Hepatocyte (in vitro differentiated cells): Measurements from ENCODE around the gene FMO4. TPM values are rescaled to one million over a fixed set of nuclear protein-coding genes. Genes with fewer than 3 reads are reported as not detected.

Experiments
- DNase-seq: peaks from one replicate; pipeline ENCODE4 v3.0.0-alpha.2; 2016; ENCODE audit warnings: low spot score
- H2AFZ ChIP-seq: fragments of 200-600 bp; sonication (generic); 2 replicates; pipeline ENCODE4 v1.6.0; 2016; ENCODE audit warnings: antibody characterized with exemption, mild to moderate bottlenecking
- H3K27ac ChIP-seq: fragments of 200-600 bp; sonication (generic); 2 replicates; pipeline ENCODE4 v1.5.1; 2016; ENCODE audit warnings: mild to moderate bottlenecking
- H3K27me3 ChIP-seq: fragments of 200-600 bp; sonication (generic); 2 replicates; pipeline ENCODE4 v1.6.1; 2016
- H3K36me3 ChIP-seq: fragments of 200-600 bp; sonication (generic); replicated peaks from 2 replicates; pipeline ENCODE4 v1.5.1; 2016; ENCODE audit warnings: low read depth; ENCODE audit not compliant: insufficient read depth
- H3K4me1 ChIP-seq: fragments of 200-600 bp; sonication (generic); 2 replicates; pipeline ENCODE4 v1.5.1; 2016; ENCODE audit warnings: mild to moderate bottlenecking, moderate library complexity; ENCODE audit not compliant: insufficient read depth
- H3K4me2 ChIP-seq: fragments of 200-600 bp; sonication (generic); 2 replicates; pipeline ENCODE4 v1.6.0; 2016
- H3K4me3 ChIP-seq: fragments of 200-600 bp; sonication (generic); 2 replicates; pipeline ENCODE4 v1.5.1; 2016; ENCODE audit warnings: mild to moderate bottlenecking
- H3K79me2 ChIP-seq: fragments of 200-600 bp; sonication (generic); 2 replicates; pipeline ENCODE4 v1.6.0; 2017; ENCODE audit warnings: mild to moderate bottlenecking
- H3K9me2 ChIP-seq: fragments of 200-600 bp; sonication (generic); replicated peaks from 2 replicates; pipeline ENCODE4 v1.6.0; 2017; ENCODE audit warnings: mild to moderate bottlenecking; ENCODE audit not compliant: insufficient read depth
- H3K9me3 ChIP-seq: fragments of 200-600 bp; sonication (generic); 2 replicates; pipeline ENCODE4 v1.5.1; 2016; ENCODE audit warnings: low read depth, mild to moderate bottlenecking
- H4K20me1 ChIP-seq: fragments of 200-600 bp; sonication (generic); 2 replicates; pipeline ENCODE4 v1.6.0; 2016; ENCODE audit warnings: mild to moderate bottlenecking; ENCODE audit not compliant: insufficient read depth, poor library complexity, severe bottlenecking
- EZH2 ChIP-seq: fragments of 200-600 bp; sonication (generic); IDR thresholded peaks from 2 replicates; pipeline ENCODE4 v1.6.1; 2016; ENCODE audit warnings: antibody characterized with exemption, mild to moderate bottlenecking, borderline replicate concordance
- EZH2phosphoT487 ChIP-seq: fragments of 200-600 bp; sonication (generic); IDR thresholded peaks from one replicate; pipeline ENCODE4 v1.6.1; 2018; ENCODE audit warnings: antibody characterized with exemption, mild to moderate bottlenecking, low read depth, moderate library complexity; ENCODE audit not compliant: unreplicated experiment, severe bottlenecking
- WGBS: methylation state at CpG from one replicate; pipeline ENCODE4 v1.1.6; 2016; ENCODE audit warnings: low lambda C conversion rate; ENCODE audit errors: missing lambda C conversion rate; 5-methylcytosine and 5-hydroxymethylcytosine counted together
- polyA plus RNA-seq: library from polyadenylated mRNA; unstranded; fragments of >200 nt; fragmentation: Nextera tagmentation; extraction: Ambion mirVana; gene quantifications from 2 replicates; pipeline ENCODE4 v1.2.1, GENCODE V29; 2016
- total RNA-seq: library from RNA; depleted of rRNA; stranded (reverse); fragments of >200 nt; gene quantifications from 2 replicates; pipeline ENCODE4 v1.2.3, GENCODE V29; 2014
- TF ChIP-seq, protein P1 (sequence below): fragments of 200-600 bp; sonication (generic); IDR thresholded peaks from 2 replicates; pipeline ENCODE4 v1.5.1; 2016; ENCODE audit warnings: antibody characterized with exemption, mild to moderate bottlenecking; ENCODE audit not compliant: poor library complexity

The FMO4 gene
- total and polyA plus RNA-seq, 2 experiments from 2014 or later, result 12.6 to 31.4 TPM

DNA sequence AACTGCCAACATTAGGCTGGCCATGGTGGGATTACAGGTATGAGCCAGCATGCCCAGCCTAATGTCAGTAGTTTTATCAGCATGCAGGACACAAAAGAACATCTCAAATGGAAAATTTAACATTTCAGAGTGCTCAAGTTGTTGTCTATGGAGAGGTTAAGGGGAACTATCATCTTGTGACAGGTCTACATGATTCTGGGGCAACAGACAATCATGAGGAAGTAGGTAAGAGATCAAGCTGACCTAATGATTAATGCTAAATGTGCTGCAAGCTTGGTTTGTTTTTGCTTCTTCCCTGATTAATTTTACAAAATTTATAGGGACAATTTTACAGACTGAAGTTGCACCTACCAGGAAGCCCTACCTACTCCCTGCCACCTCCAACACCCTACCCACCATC, 36.6 kb downstream of the FMO4 start:
- no peak overlapping the region for H2AFZ ChIP-seq
- no peak overlapping the region for H3K4me3 ChIP-seq
- DNase-seq, result no peak
- H3K9me3 ChIP-seq, result no peaks in the 10 kb centered on the region
- no peaks in the 10 kb centered on the region for H3K27me3 ChIP-seq
- H3K36me3 ChIP-seq, result no peaks in the 10 kb centered on the region
- H3K27ac ChIP-seq, result no peak overlapping the region
- no peaks in the 10 kb centered on the region for H3K79me2 ChIP-seq
- peaks cover 6% of the 10 kb centered on the region for H3K4me1 ChIP-seq
- no peak overlapping the region for H3K4me2 ChIP-seq
- TF ChIP-seq, protein P1, sequence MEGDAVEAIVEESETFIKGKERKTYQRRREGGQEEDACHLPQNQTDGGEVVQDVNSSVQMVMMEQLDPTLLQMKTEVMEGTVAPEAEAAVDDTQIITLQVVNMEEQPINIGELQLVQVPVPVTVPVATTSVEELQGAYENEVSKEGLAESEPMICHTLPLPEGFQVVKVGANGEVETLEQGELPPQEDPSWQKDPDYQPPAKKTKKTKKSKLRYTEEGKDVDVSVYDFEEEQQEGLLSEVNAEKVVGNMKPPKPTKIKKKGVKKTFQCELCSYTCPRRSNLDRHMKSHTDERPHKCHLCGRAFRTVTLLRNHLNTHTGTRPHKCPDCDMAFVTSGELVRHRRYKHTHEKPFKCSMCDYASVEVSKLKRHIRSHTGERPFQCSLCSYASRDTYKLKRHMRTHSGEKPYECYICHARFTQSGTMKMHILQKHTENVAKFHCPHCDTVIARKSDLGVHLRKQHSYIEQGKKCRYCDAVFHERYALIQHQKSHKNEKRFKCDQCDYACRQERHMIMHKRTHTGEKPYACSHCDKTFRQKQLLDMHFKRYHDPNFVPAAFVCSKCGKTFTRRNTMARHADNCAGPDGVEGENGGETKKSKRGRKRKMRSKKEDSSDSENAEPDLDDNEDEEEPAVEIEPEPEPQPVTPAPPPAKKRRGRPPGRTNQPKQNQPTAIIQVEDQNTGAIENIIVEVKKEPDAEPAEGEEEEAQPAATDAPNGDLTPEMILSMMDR, result no peak
- TF ChIP-seq EZH2phosphoT487 (no peak), EZH2 (no peak)
- H4K20me1 ChIP-seq, result no peaks in the 10 kb centered on the region
- no peaks in the 10 kb centered on the region for H3K9me2 ChIP-seq

DNA sequence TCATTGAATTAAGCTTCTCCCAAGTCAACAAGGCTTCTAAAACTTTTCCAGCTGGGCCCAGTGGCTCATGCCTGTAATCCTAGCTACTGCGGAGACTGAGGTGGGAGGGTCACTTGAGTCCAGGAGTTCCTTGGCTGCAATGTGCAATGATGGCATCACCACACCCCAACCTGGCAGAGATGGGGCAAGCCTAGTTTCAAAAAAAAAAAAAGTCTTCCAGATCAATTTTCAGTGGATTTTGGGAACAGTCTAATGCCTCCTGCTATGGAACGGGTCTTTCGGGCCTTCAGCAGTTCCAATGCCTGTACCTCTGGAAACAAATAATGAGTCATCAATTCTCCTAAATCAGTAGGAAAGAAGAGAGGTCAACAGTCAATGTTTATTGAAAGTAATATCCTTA, 38.0 kb downstream of the FMO4 start:
- TF ChIP-seq, protein P1, result no peak
- no peak for TF ChIP-seq EZH2phosphoT487
- TF ChIP-seq EZH2, result no peak
- H3K4me3 ChIP-seq, result no peak overlapping the region
- H3K9me2 ChIP-seq, result no peaks in the 10 kb centered on the region
- H3K4me1 ChIP-seq, result peaks cover 6% of the 10 kb centered on the region
- H3K79me2 ChIP-seq, result no peaks in the 10 kb centered on the region
- no peak overlapping the region for H3K27ac ChIP-seq
- no peak overlapping the region for H2AFZ ChIP-seq
- H4K20me1 ChIP-seq, result no peaks in the 10 kb centered on the region
- WGBS, result 70% methylated on average over 3 of the region's 3 CpGs
- H3K9me3 ChIP-seq, result no peaks in the 10 kb centered on the region
- no peak for DNase-seq
- H3K27me3 ChIP-seq, result no peaks in the 10 kb centered on the region
- H3K36me3 ChIP-seq, result no peaks in the 10 kb centered on the region
- no peak overlapping the region for H3K4me2 ChIP-seq

DNA sequence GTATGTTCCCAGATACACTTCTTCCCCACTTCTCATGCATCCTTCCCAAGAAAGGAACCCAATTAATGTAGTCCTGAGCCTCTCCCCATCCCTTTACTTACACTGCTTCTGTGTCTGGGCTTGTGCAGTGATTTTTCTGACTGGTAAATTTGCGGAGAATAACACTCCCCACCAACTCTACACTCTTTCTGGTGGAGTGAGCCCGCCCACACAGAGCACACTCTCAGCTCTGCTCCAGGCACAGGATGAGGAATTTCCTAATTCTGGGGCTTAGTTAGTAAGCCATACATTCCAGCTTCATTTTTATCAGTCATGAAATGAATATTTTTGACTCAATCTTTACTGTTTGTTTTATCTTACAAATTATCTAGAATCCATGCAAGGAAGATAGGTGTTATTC, 38.6 kb downstream of the FMO4 start:
- Histone ChIP-seq H3K4me3 (no peak overlapping the region), H3K79me2 (no peaks in the 10 kb centered on the region), H4K20me1 (no peaks in the 10 kb centered on the region), H3K36me3 (no peaks in the 10 kb centered on the region), H3K4me2 (no peak overlapping the region), H3K27ac (no peak overlapping the region), H3K4me1 (peaks cover 6% of the 10 kb centered on the region), H2AFZ (no peak overlapping the region), H3K27me3 (no peaks in the 10 kb centered on the region), H3K9me2 (no peaks in the 10 kb centered on the region), H3K9me3 (no peaks in the 10 kb centered on the region)
- WGBS, result 76% methylated on average over 2 of the region's 2 CpGs
- TF ChIP-seq EZH2phosphoT487, result no peak
- TF ChIP-seq, protein P1, result no peak
- no peak for TF ChIP-seq EZH2
- DNase-seq, result no peak

DNA sequence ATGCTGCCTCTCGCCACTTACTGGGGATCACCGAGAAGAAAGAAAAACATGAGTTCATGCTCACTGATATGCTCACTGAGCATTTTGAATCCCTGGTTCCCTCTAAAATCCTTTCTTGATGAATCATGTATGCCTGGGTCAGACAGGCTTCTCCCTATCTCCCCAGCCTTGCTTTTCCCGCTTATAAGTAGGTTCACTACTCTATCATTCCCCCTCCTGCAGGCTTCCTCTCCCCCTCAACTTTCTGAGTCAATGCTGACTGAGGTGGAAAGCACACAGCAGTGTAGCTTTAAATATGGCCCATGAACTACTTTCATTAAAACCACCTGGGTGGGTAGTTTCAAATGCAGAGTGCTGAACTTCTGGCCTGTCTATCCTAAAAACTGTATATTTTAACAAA, 41.7 kb downstream of the FMO4 start:
- no peak overlapping the region for H2AFZ ChIP-seq
- H3K4me1 ChIP-seq, result peaks cover 11% of the 10 kb centered on the region
- H3K79me2 ChIP-seq, result no peaks in the 10 kb centered on the region
- TF ChIP-seq EZH2phosphoT487, result no peak
- no peak for TF ChIP-seq EZH2
- TF ChIP-seq, protein P1, result no peak
- no peak overlapping the region for H3K4me2 ChIP-seq
- H3K9me2 ChIP-seq, result no peaks in the 10 kb centered on the region
- H4K20me1 ChIP-seq, result no peaks in the 10 kb centered on the region
- peak; percentile 38 for DNase-seq
- no peaks in the 10 kb centered on the region for H3K9me3 ChIP-seq
- WGBS, result 76% methylated on average over 3 of the region's 3 CpGs
- no peaks in the 10 kb centered on the region for H3K27me3 ChIP-seq
- H3K36me3 ChIP-seq, result no peaks in the 10 kb centered on the region
- no peak overlapping the region for H3K4me3 ChIP-seq
- no peak overlapping the region for H3K27ac ChIP-seq
